HEK293 (cell line): ENCODE results near the gene UCP2.

Experiments
- CTCF ChIA-PET: fragments of 350-600 bp; formaldehyde crosslinking; extraction: SDS; loops from one replicate; lab custom pipeline; 2021; ENCODE audit warnings: antibody characterized with exemption; lab: Yijun Ruan, JAX
- POLR2A ChIA-PET: fragments of 300-600 bp; formaldehyde crosslinking; extraction: SDS; loops from one replicate; lab custom pipeline; 2020; ENCODE audit warnings: antibody characterized with exemption, inconsistent platforms; lab: Yijun Ruan, JAX
- H3K27ac ChIP-seq: fragments of 200-500 bp; sonication (Bioruptor generic); 2 replicates; pipeline ENCODE4 v1.5.1; 2014; ENCODE audit warnings: low read depth, low read length, control low read depth, inconsistent platforms; ENCODE audit errors: extremely low read depth
- H3K36me3 ChIP-seq, 2 experiments: fragments of 200-500 bp in 1 of 2; sonication (Bioruptor generic) in 1 of 2; 1 replicate in 1 of 2; 2 replicates in 1 of 2; pipeline ENCODE4 v1.5.1; 2014 to 2017; ENCODE audit warnings: inconsistent platforms in 2 of 2, low read length in 2 of 2; ENCODE audit not compliant: control insufficient read depth in 2 of 2, insufficient read depth in 1 of 2
- H3K4me1 ChIP-seq: fragments of 200-500 bp; sonication (Bioruptor generic); 2 replicates; pipeline ENCODE4 v1.5.1; 2014; ENCODE audit warnings: mild to moderate bottlenecking, low read length, inconsistent platforms; ENCODE audit not compliant: control insufficient read depth, insufficient read depth
- H3K4me3 ChIP-seq: 2 replicates; pipeline ENCODE4 v1.5.1; 2011; ENCODE audit warnings: low read depth, mild to moderate bottlenecking, control low read depth, low read length, moderate library complexity
- H3K9me3 ChIP-seq: fragments of 200-500 bp; sonication (Bioruptor generic); 2 replicates; pipeline ENCODE4 v1.5.1; 2014; ENCODE audit warnings: low read depth, low read length, inconsistent platforms; ENCODE audit not compliant: control insufficient read depth, insufficient read depth
- MEIS1 ChIP-seq: sonication (generic); formaldehyde crosslinking; IDR thresholded peaks from 2 replicates; pipeline ENCODE4 v1.8.1; 2022; ENCODE audit warnings: missing genetic modification reagents, mild to moderate bottlenecking, borderline replicate concordance
- MYNN ChIP-seq: fragments of 450-650 bp; formaldehyde crosslinking; IDR thresholded peaks from 2 replicates; pipeline ENCODE4 v1.5.1; 2016; ENCODE audit warnings: missing biosample characterization, missing genetic modification characterization, borderline replicate concordance
- ZBTB17 ChIP-seq: fragments of 450-650 bp; formaldehyde crosslinking; IDR thresholded peaks from 2 replicates; pipeline ENCODE4 v1.5.1; 2016; ENCODE audit warnings: missing biosample characterization, missing genetic modification characterization
- ZNF155 ChIP-seq: fragments of 450-650 bp; formaldehyde crosslinking; IDR thresholded peaks from 2 replicates; pipeline ENCODE4 v1.5.1; 2016; ENCODE audit warnings: missing biosample characterization, missing genetic modification characterization
- ZNF221 ChIP-seq: fragments of 450-650 bp; formaldehyde crosslinking; IDR thresholded peaks from 2 replicates; pipeline ENCODE4 v1.5.1; 2017; ENCODE audit warnings: missing biosample characterization, missing genetic modification characterization, borderline replicate concordance
- ZNF266 ChIP-seq: fragments of 450-650 bp; formaldehyde crosslinking; IDR thresholded peaks from 2 replicates; pipeline ENCODE4 v1.5.1; 2016; ENCODE audit warnings: missing biosample characterization, missing genetic modification characterization, low read depth
- ZNF292 ChIP-seq: fragments of 450-650 bp; formaldehyde crosslinking; IDR thresholded peaks from 2 replicates; pipeline ENCODE4 v1.5.1; 2016; ENCODE audit warnings: low read depth, missing biosample characterization, missing genetic modification characterization, borderline replicate concordance
- ZNF394 ChIP-seq: fragments of 450-650 bp; formaldehyde crosslinking; IDR thresholded peaks from 2 replicates; pipeline ENCODE4 v1.5.1; 2016; ENCODE audit warnings: missing biosample characterization, missing genetic modification characterization, mild to moderate bottlenecking, moderate library complexity, borderline replicate concordance
- ZNF473 ChIP-seq: fragments of 450-650 bp; formaldehyde crosslinking; IDR thresholded peaks from 2 replicates; pipeline ENCODE4 v1.5.1; 2017; ENCODE audit warnings: missing biosample characterization, missing genetic modification characterization
- ZNF530 ChIP-seq: fragments of 450-650 bp; formaldehyde crosslinking; IDR thresholded peaks from 2 replicates; pipeline ENCODE4 v1.5.1; 2016; ENCODE audit warnings: low read depth, missing biosample characterization, missing genetic modification characterization
- ZNF596 ChIP-seq: fragments of 450-650 bp; IDR thresholded peaks from 2 replicates; pipeline ENCODE4 v1.5.0; 2018; ENCODE audit warnings: missing biosample characterization, mild to moderate bottlenecking, missing genetic modification characterization, moderate library complexity
- ZNF600 ChIP-seq: fragments of 450-650 bp; formaldehyde crosslinking; IDR thresholded peaks from 2 replicates; pipeline ENCODE4 v1.5.1; 2016; ENCODE audit warnings: missing biosample characterization, missing genetic modification characterization
- ZNF610 ChIP-seq: fragments of 450-650 bp; formaldehyde crosslinking; IDR thresholded peaks from 2 replicates; pipeline ENCODE4 v1.5.1; 2016; ENCODE audit warnings: missing biosample characterization, missing genetic modification characterization, borderline replicate concordance
- ZNF76 ChIP-seq: fragments of 450-650 bp; formaldehyde crosslinking; IDR thresholded peaks from 2 replicates; pipeline ENCODE4; 2016; ENCODE audit warnings: low read depth, missing biosample characterization, missing genetic modification characterization, borderline replicate concordance
- ZNF777 ChIP-seq: fragments of 450-650 bp; formaldehyde crosslinking; IDR thresholded peaks from 2 replicates; pipeline ENCODE4 v1.5.1; 2017; ENCODE audit warnings: missing biosample characterization, missing genetic modification characterization, borderline replicate concordance
- TF ChIP-seq, protein P1 (sequence below): fragments of 450-650 bp; formaldehyde crosslinking; IDR thresholded peaks from 2 replicates; pipeline ENCODE4 v1.5.1; 2016; ENCODE audit warnings: missing biosample characterization, missing genetic modification characterization
- TF ChIP-seq, protein P2 (sequence below): fragments of 450-650 bp; formaldehyde crosslinking; IDR thresholded peaks from 2 replicates; pipeline ENCODE4 v1.5.1; 2016; ENCODE audit warnings: missing biosample characterization, missing genetic modification characterization

UCP2 gene

DNA sequence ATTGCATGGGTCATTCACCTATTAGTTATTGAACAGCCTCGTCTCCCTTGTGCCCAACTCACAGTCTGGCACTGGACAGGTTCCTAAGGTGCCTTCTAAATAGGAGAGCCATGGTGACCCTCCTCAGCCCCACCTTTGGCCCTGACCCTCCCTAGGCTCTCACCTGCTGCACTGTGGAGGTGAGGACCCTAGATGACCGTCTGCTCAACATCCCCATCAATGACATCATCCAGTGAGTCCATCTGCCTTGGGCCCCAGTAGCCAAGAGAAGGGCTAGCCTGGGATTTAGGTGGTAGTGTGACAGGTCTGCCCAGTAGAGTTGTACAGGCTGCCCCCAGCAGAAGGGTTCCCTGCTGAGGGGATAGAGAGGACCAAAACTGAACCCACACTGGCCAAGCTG lies 13.6 kb downstream of the UCP2 start (continued):
- TF ChIP-seq, protein P1, sequence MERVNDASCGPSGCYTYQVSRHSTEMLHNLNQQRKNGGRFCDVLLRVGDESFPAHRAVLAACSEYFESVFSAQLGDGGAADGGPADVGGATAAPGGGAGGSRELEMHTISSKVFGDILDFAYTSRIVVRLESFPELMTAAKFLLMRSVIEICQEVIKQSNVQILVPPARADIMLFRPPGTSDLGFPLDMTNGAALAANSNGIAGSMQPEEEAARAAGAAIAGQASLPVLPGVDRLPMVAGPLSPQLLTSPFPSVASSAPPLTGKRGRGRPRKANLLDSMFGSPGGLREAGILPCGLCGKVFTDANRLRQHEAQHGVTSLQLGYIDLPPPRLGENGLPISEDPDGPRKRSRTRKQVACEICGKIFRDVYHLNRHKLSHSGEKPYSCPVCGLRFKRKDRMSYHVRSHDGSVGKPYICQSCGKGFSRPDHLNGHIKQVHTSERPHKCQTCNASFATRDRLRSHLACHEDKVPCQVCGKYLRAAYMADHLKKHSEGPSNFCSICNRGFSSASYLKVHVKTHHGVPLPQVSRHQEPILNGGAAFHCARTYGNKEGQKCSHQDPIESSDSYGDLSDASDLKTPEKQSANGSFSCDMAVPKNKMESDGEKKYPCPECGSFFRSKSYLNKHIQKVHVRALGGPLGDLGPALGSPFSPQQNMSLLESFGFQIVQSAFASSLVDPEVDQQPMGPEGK (tag by site-specific recombination), result no peak
- no peak for TF ChIP-seq ZNF530
- no peak for TF ChIP-seq ZNF394

- no peaks in the 10 kb centered on the region for H3K4me1 ChIP-seq
- ChIA-PET CTCF (no interaction called here), POLR2A (no interaction called here)
- H3K36me3 ChIP-seq, result no peaks in the 10 kb centered on the region
- TF ChIP-seq ZNF600 (tag by site-specific recombination), result peak; percentile 85
- no peak for TF ChIP-seq ZNF155 (tag by site-specific recombination)
- TF ChIP-seq ZNF266 (tag by site-specific recombination), result no peak
- TF ChIP-seq, protein P2, sequence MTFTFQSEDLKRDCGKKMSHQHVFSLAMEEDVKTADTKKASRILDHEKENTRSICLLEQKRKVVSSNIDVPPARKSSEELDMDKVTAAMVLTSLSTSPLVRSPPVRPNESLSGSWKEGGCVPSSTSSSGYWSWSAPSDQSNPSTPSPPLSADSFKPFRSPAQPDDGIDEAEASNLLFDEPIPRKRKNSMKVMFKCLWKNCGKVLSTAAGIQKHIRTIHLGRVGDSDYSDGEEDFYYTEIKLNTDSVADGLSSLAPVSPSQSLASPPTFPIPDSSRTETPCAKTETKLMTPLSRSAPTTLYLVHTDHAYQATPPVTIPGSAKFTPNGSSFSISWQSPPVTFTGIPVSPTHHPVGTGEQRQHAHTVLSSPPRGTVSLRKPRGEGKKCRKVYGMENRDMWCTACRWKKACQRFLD (tag by site-specific recombination), result no peak
- TF ChIP-seq MYNN (tag by site-specific recombination), result no peak
- peak; percentile 44; the same call in 1 of the 2 replicates for TF ChIP-seq ZBTB17
- TF ChIP-seq, all 188 proteins: peak for 2
- H3K27ac ChIP-seq, result no peak overlapping the region
- H3K4me3 ChIP-seq, result no peak overlapping the region
- H3K9me3 ChIP-seq, result no peaks in the 10 kb centered on the region
These were observed 14.2 kb downstream of the UCP2 start for GRCh38 chr11:73968356-73968966.

DNA sequence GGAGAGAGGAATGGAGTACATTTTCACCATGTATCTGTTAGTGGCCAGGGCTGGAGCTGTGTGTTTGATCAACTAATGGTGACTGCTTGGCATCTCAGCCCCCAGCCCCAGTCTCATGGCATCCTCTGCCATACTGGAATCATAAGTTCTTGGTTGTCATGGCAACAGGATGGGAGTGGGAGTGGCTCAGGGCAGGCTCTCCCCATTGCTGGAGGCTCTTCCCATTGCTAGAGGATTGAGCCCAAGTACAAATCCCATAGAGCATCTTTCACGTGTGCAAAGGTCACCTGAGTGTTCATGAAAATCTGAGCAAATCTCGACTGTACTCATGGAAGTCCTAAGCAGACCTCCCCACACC lies 16.9 kb downstream of the UCP2 start:
- Histone ChIP-seq H3K4me1 (no peaks in the 10 kb centered on the region), H3K36me3 (no peaks in the 10 kb centered on the region), H3K9me3 (no peaks in the 10 kb centered on the region)
- POLR2A ChIA-PET, result no interaction called here
- no peak for TF ChIP-seq ZNF473 (tag by site-specific recombination)
- no peak for TF ChIP-seq ZNF777
- TF ChIP-seq ZNF76 (tag by site-specific recombination), result no peak
- TF ChIP-seq ZNF292, result no peak
- TF ChIP-seq MEIS1 (CRISPR knock-in tag), result no peak
- TF ChIP-seq ZNF221 (tag by site-specific recombination), result no peak
- TF ChIP-seq ZNF610 (tag by site-specific recombination), result no peak
- TF ChIP-seq, all 188 proteins: peak for 0
- Histone ChIP-seq H3K27ac (no peak overlapping the region), H3K4me3 (no peak overlapping the region)
- CTCF ChIA-PET, result interaction anchor here (0.8 to 1.5 kb wide), 4 partner anchors 48 to 484 kb away, joined by 3 to 6 read pairs (median 3); no protein-coding TSS in a partner anchor

- TF ChIP-seq ZNF596 (tag by site-specific recombination), result no peak
- Histone ChIP-seq H3K36me3 (no peaks in the 10 kb centered on the region), H3K9me3 (no peaks in the 10 kb centered on the region), H3K27ac (no peak overlapping the region), H3K4me3 (no peak overlapping the region), H3K4me1 (no peaks in the 10 kb centered on the region)
- POLR2A ChIA-PET, result no interaction called here
- CTCF ChIA-PET, result interaction anchor here (0.7 to 2.0 kb wide), 7 partner anchors 15 to 480 kb away, joined by 3 to 8 read pairs (median 4); partner anchors contain the start of gene DNAJB13
These were observed 17.4 kb downstream of the UCP2 start for GRCh38 chr11:73965076-73965763.
